Endothelial cell of umbilical vein (primary cell): ENCODE data around the gene ANKS6. TPM values are rescaled to one million over a fixed set of nuclear protein-coding genes. Genes with fewer than 3 reads are reported as not detected.

Experiments
- BruUV-seq: library from RNA; stranded (reverse); fragments of 400-500 nt; replicated peaks from 2 replicates; lab custom pipeline; 2021; lab: Mats Ljungman, UMichigan
- CTCF ChIA-PET: fragments of 300-600, 350-600 bp; sonication (Branson Sonifier 250); formaldehyde crosslinking; loops from one replicate; lab custom pipeline; 2021; ENCODE audit warnings: antibody characterized with exemption, inconsistent platforms; lab: Charles Lee
- POLR2A ChIA-PET: fragments of 300-600, 350-600 bp; sonication (Branson Sonifier 250); formaldehyde crosslinking; loops from one replicate; lab custom pipeline; 2021; ENCODE audit warnings: antibody characterized with exemption, inconsistent platforms; lab: Charles Lee
- DNase-seq: peaks from one replicate; pipeline ENCODE4 v3.0.0-alpha.2; 2011; ENCODE audit warnings: low read depth, low spot score
- FAIRE-seq: peaks from 2 replicates; lab custom pipeline; 2011; peaks lifted over from hg19 to GRCh38; lab: Jason Lieb, UNC
- H2AFZ ChIP-seq: 2 replicates; pipeline ENCODE4 v1.6.0; 2012; ENCODE audit warnings: low read depth, low read length, control low read depth, inconsistent platforms
- H3K27ac ChIP-seq: 2 replicates; pipeline ENCODE4 v1.5.1; 2011; ENCODE audit warnings: low read depth, mild to moderate bottlenecking, control low read depth, low read length, moderate library complexity; ENCODE audit not compliant: insufficient read depth
- H3K27me3 ChIP-seq, 2 experiments: 2 replicates each; pipeline versions ENCODE4 v1.6.0 to v1.6.1; 2011; ENCODE audit warnings: low read length in 2 of 2, mixed read lengths in 1 of 2; ENCODE audit not compliant: control insufficient read depth in 2 of 2, insufficient read depth in 2 of 2
- H3K36me3 ChIP-seq, 2 experiments: 2 replicates in 1 of 2; 3 replicates in 1 of 2; pipeline ENCODE4 v1.5.1; 2011; ENCODE audit warnings: low read length in 2 of 2, mild to moderate bottlenecking in 1 of 2, moderate library complexity in 1 of 2; ENCODE audit not compliant: control insufficient read depth in 2 of 2, insufficient read depth in 2 of 2; ENCODE audit errors: extremely low read depth in 1 of 2
- H3K4me1 ChIP-seq: 3 replicates; pipeline ENCODE4 v1.5.1; 2011; ENCODE audit warnings: mild to moderate bottlenecking, low read length; ENCODE audit not compliant: control insufficient read depth, insufficient read depth; ENCODE audit errors: extremely low read depth
- H3K4me2 ChIP-seq: 2 replicates; pipeline ENCODE4 v1.6.1; 2011; ENCODE audit warnings: low read length, control low read depth, mixed read lengths; ENCODE audit not compliant: insufficient read depth
- H3K4me3 ChIP-seq, 3 experiments: fragments of 200-600 bp in 1 of 3; sonication (generic), shearing (Covaris generic) in 1 of 3; replicated peaks in 1 of 3; 2 replicates each; pipeline ENCODE4 v1.5.1; 2011 to 2016; ENCODE audit warnings: control low read depth in 3 of 3, low read length in 3 of 3, mild to moderate bottlenecking in 2 of 3, inconsistent platforms in 1 of 3, low read depth in 1 of 3, moderate library complexity in 1 of 3; ENCODE audit not compliant: insufficient read depth in 1 of 3
- H3K79me2 ChIP-seq: 2 replicates; pipeline ENCODE4 v1.6.0; 2012; ENCODE audit warnings: low read length, inconsistent platforms; ENCODE audit not compliant: control insufficient read depth, insufficient read depth
- H3K9ac ChIP-seq: replicated peaks from 2 replicates; pipeline ENCODE3; 2011; ENCODE audit warnings: low read length, control low read depth; ENCODE audit not compliant: insufficient read depth; ENCODE audit errors: extremely low read depth
- H3K9me1 ChIP-seq: replicated peaks from 3 replicates; pipeline ENCODE4 v1.6.0; 2011; ENCODE audit warnings: mild to moderate bottlenecking, low read length; ENCODE audit not compliant: control insufficient read depth, insufficient read depth; ENCODE audit errors: extremely low read depth
- H3K9me3 ChIP-seq: replicated peaks from 2 replicates; pipeline ENCODE4 v1.5.1; 2012; ENCODE audit warnings: low read length, inconsistent platforms; ENCODE audit not compliant: control insufficient read depth, insufficient read depth
- H4K20me1 ChIP-seq: replicated peaks from 2 replicates; pipeline ENCODE3; 2011; ENCODE audit warnings: mild to moderate bottlenecking, low read length; ENCODE audit not compliant: control insufficient read depth, insufficient read depth; ENCODE audit errors: extremely low read depth
- CTCF ChIP-seq, 2 donors: IDR thresholded peaks; 1 replicate in 1 of 2; 2 replicates in 1 of 2; pipeline ENCODE4 v1.5.1; 2011; ENCODE audit warnings: low read length in 2 of 2, mild to moderate bottlenecking in 2 of 2, moderate library complexity in 2 of 2, control low read depth in 1 of 2, inconsistent platforms in 1 of 2, low read depth in 1 of 2; ENCODE audit not compliant: insufficient read depth in 1 of 2; ENCODE audit errors: extremely low read depth in 1 of 2
- FOS ChIP-seq: IDR thresholded peaks from 2 replicates; pipeline ENCODE4 v1.6.1; 2011; ENCODE audit warnings: mild to moderate bottlenecking, low read length, moderate library complexity, borderline replicate concordance; ENCODE audit not compliant: insufficient read depth
- JUN ChIP-seq: IDR thresholded peaks from 2 replicates; pipeline ENCODE4 v1.6.1; 2011; ENCODE audit warnings: borderline replicate concordance, low read depth; ENCODE audit not compliant: insufficient read length, insufficient read depth
- POLR2A ChIP-seq: IDR thresholded peaks from 2 replicates; pipeline ENCODE4 v1.6.1; 2012; ENCODE audit warnings: low read depth, mild to moderate bottlenecking, control low read depth, low read length
- dilution Hi-C: fragments of 300-500 bp; cut with MboI; formaldehyde crosslinking; loops from one replicate; pipeline ENCODE4 v1.15.0; 2019; ENCODE audit warnings: low sequenced_read_pairs; ENCODE audit not compliant: extremely low pct_ligation_motif_present
- intact Hi-C: fragments of 100-400 bp; cut with micrococcal nuclease; formaldehyde crosslinking; loops from one replicate; pipeline ENCODE4 v1.10.0; 2022
- polyA plus RNA-seq, 4 experiments: library from polyadenylated mRNA; depleted of rRNA in 3 of 4; stranded (reverse) in 3 of 4; unstranded in 1 of 4; fragments of >200 nt; gene quantifications; 2 replicates each; pipeline versions ENCODE4 v1.2.1 to v1.2.3, GENCODE V29; 2011 to 2012; ENCODE audit warnings: missing spikeins in 1 of 4
- total RNA-seq: library from RNA; stranded (reverse); gene quantifications from 2 replicates; pipeline ENCODE4 v1.2.3, GENCODE V29; 2021

Gene ANKS6
- total and polyA plus RNA-seq, 2 donors (not counting 3 experiments of a cell fraction or from before 2014, with no cell fraction given), result 15.5 to 18.6 TPM

GRCh38 chr9:98811051-98811650 lies 14.8 kb upstream of the ANKS6 start:
- Histone ChIP-seq H3K4me1 (peaks cover 6% of the 10 kb centered on the region), H3K4me3 (no peak overlapping the region), H4K20me1 (no peaks in the 10 kb centered on the region), H3K36me3 (no peaks in the 10 kb centered on the region), H3K9me3 (no peaks in the 10 kb centered on the region), H3K9me1 (no peaks in the 10 kb centered on the region), H3K4me2 (no peak overlapping the region), H2AFZ (no peak overlapping the region), H3K79me2 (no peaks in the 10 kb centered on the region), H3K27me3 (peaks cover 7% of the 10 kb centered on the region in 2 experiments), H3K27ac (no peak overlapping the region), H3K9ac (no peak overlapping the region)
- intact Hi-C loops (no loop called here), dilution Hi-C loops (no loop called here)
- peak; percentile 58 for TF ChIP-seq JUN
- TF ChIP-seq FOS, result peak; percentile 20
- TF ChIP-seq POLR2A, result no peak
- TF ChIP-seq CTCF (IDR thresholded peaks at IDR 0.05; ENCODE audit: extremely low read depth in 1 of 2, insufficient read depth in 1 of 2, low read depth in 1 of 2, low read length in 2 of 2), result no peak
- ChIA-PET CTCF (no interaction called here), POLR2A (interaction anchor here (0.7 kb wide), 1 partner anchor 10 kb away, joined by 4 read pairs; no protein-coding TSS in a partner anchor)
- DNase-seq (peak; percentile 26), FAIRE-seq (no peak)
- BruUV-seq, result no TSS peak
